Gastrocnemius medialis (tissue), 4 donors: ENCODE measurements around the gene ST8SIA1. TPM values are rescaled to one million over a fixed set of nuclear protein-coding genes. Genes with fewer than 3 reads are reported as not detected.

Source experiments
- ATAC-seq, 2 donors: fragments of 150-250 bp; one replicate each; pipeline ENCODE4 v1.9.1; 2016
- DNase-seq, 2 donors: peaks; one replicate each; pipeline ENCODE4 v3.0.0-alpha.2; 2019
- H3K27ac ChIP-seq, 4 donors: fragments of 200-600 bp; sonication (generic); 1 replicate in 1 of 4; 2 replicates in 3 of 4; pipeline ENCODE4 v1.5.1; 2016 to 2018; ENCODE audit warnings: mild to moderate bottlenecking in 2 of 4, moderate library complexity in 1 of 4
- H3K27me3 ChIP-seq, 3 donors: fragments of 200-600 bp; sonication (generic) in 2 of 3; 1 replicate in 1 of 3; 2 replicates in 2 of 3; pipeline versions ENCODE4 v1.5.1 to v1.6.0; 2016 to 2019; ENCODE audit warnings: mild to moderate bottlenecking in 1 of 3, moderate library complexity in 1 of 3
- H3K36me3 ChIP-seq, 2 donors: fragments of 200-600 bp; sonication (generic) in 1 of 2; one replicate each; pipeline ENCODE4 v1.5.1; 2017 to 2018
- H3K4me1 ChIP-seq, 2 donors: fragments of 200-600 bp; sonication (generic) in 1 of 2; one replicate each; pipeline ENCODE4 v1.5.1; 2016 to 2017; ENCODE audit warnings: mild to moderate bottlenecking in 2 of 2
- H3K4me3 ChIP-seq, 4 donors: fragments of 200-600 bp; sonication (generic) in 3 of 4; 1 replicate in 1 of 4; 2 replicates in 3 of 4; pipeline ENCODE4 v1.5.1; 2016 to 2019; ENCODE audit warnings: mild to moderate bottlenecking in 2 of 4
- H3K9me3 ChIP-seq, 3 donors: fragments of 200-600 bp; sonication (generic) in 2 of 3; 1 replicate in 1 of 3; 2 replicates in 2 of 3; pipeline ENCODE4 v1.5.1; 2016 to 2019
- POLR2A ChIP-seq, 2 donors: fragments of 450-650 bp; IDR thresholded peaks; one replicate each; pipeline ENCODE4 v1.6.1; 2017; ENCODE audit warnings: antibody characterized with exemption in 2 of 2, mild to moderate bottlenecking in 2 of 2, moderate library complexity in 2 of 2
- in situ Hi-C, 4 donors: fragments of 200-750 bp; cut with MboI; loops; one replicate each; pipeline versions ENCODE4 v1.15.0 to v1.8.0; 2017; ENCODE audit warnings: low sequenced_read_pairs in 4 of 4
- intact Hi-C: fragments of 100-400 bp; cut with DNase I; formaldehyde crosslinking; loops from one replicate; pipeline ENCODE4 v1.15.1; 2023; ENCODE audit warnings: low total_unique reads
- total RNA-seq, 4 donors: library from RNA; depleted of rRNA; stranded (reverse); fragments of >200 nt; gene quantifications; one replicate each; pipeline versions ENCODE4 v1.1.0 to v1.2.3, GENCODE V29; 2016
- TF ChIP-seq, protein P1 (sequence below), 5 experiments: fragments of 450-650 bp in 3 of 5; fragments of 200-600 bp in 2 of 5; sonication (generic) in 2 of 5; IDR thresholded peaks in 4 of 5; conservative IDR thresholded peaks in 1 of 5; 1 replicate in 4 of 5; 2 replicates in 1 of 5; pipeline ENCODE4 v1.5.1; 2016 to 2019; ENCODE audit warnings: antibody characterized with exemption in 5 of 5, mild to moderate bottlenecking in 3 of 5, moderate library complexity in 3 of 5

The ST8SIA1 gene
- total RNA-seq, 4 donors from 2014 or later: 0.17 to 2.5 (median 0.67) TPM

DNA sequence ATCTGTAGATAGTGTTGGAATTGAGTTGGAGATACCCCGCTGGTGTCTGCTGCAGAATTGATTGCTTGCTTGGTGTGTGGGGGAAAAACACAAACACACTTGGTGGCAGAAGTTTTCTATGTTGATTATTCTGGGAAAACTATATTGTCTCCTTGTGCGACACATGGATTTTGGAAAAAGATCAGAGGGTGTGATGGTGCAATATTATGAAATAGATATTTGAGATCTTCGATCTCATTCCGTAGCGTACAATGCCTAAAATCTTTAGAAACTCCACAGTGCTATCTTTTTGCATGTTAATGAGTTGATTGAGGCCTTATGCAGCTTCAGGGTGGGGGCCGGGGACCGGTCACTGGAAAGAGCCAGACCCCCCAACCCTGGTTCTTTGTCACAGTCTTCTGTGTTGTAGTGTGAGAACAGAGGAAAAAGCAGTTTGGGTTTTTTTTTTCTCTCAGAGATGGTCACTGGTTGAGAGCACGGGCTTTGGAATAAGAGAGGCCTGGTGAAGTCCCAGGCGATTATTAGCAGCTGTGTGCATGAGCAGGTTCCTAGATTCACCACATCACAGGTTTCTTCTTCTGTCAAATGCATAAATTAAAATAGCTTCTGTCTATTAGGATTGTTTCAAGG, 88.2 kb downstream of the ST8SIA1 start:
- Histone ChIP-seq H3K27ac (no peak overlapping the region), H3K4me1 (no peaks in the 10 kb centered on the region), H3K36me3 (no peaks in the 10 kb centered on the region), H3K4me3 (no peak overlapping the region), H3K9me3 (no peaks in the 10 kb centered on the region), H3K27me3 (no peaks in the 10 kb centered on the region)
- in situ Hi-C loops: no loop called here
- TF ChIP-seq, protein P1, sequence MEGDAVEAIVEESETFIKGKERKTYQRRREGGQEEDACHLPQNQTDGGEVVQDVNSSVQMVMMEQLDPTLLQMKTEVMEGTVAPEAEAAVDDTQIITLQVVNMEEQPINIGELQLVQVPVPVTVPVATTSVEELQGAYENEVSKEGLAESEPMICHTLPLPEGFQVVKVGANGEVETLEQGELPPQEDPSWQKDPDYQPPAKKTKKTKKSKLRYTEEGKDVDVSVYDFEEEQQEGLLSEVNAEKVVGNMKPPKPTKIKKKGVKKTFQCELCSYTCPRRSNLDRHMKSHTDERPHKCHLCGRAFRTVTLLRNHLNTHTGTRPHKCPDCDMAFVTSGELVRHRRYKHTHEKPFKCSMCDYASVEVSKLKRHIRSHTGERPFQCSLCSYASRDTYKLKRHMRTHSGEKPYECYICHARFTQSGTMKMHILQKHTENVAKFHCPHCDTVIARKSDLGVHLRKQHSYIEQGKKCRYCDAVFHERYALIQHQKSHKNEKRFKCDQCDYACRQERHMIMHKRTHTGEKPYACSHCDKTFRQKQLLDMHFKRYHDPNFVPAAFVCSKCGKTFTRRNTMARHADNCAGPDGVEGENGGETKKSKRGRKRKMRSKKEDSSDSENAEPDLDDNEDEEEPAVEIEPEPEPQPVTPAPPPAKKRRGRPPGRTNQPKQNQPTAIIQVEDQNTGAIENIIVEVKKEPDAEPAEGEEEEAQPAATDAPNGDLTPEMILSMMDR (IDR thresholded peaks at IDR 0.05 in 4 of 5, conservative IDR thresholded peaks at IDR 0.05 in 1 of 5): no peak
- TF ChIP-seq POLR2A (IDR thresholded peaks at IDR 0.05): no peak
- ATAC-seq (no peak), DNase-seq (no peak)
- intact Hi-C loops: no loop called here

DNA sequence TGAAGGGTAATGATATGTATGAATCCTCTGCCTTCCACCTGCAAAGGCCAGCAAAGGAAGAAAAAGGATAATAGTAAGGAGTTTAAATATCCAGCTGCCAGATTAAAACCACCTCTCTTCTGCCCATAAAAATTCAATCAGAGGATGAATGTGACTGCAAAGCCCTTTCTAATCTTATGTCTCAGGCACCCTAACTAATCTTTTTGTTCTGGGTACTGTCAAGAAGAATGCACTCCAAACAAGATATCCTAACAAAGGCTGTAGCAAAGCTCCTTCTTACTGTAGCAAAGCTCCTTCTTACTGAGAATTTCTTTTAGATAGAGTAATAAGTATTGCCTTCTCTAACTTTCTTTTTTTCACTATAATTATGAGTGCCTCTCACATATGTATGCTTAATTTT, 91.8 kb downstream of the ST8SIA1 start:
- intact Hi-C loops: no loop called here
- no peak for DNase-seq
- Histone ChIP-seq H3K36me3 (no peaks in the 10 kb centered on the region), H3K27me3 (no peaks in the 10 kb centered on the region), H3K27ac (no peak overlapping the region), H3K4me1 (no peaks in the 10 kb centered on the region), H3K9me3 (peaks cover 0 to 5% (median 0%) of the 10 kb centered on the region in 3 donors), H3K4me3 (no peak overlapping the region)
- ATAC-seq: no peak
- in situ Hi-C loops: no loop called here
- no peak for TF ChIP-seq POLR2A (IDR thresholded peaks at IDR 0.05)
- TF ChIP-seq, protein P1 (IDR thresholded peaks at IDR 0.05 in 4 of 5, conservative IDR thresholded peaks at IDR 0.05 in 1 of 5): no peak

DNA sequence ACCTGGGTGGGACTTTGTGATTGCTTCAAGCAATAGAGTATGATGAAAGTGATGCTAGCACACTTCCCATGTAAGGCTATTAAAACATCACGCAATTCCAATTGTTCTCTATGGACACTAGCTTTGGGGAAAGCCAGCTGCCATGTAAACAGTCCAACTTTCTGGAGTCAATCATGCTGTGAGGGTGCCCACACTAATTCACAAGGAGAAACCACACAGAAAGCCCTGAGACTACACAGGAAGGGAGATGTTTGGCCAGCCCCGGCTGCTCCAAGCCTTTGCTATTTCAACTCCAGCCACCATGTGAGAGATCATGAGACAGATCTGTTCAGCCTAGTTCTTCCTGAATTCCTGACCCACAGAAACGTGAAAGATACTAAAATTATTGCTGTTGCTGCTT, 96.3 kb downstream of the ST8SIA1 start:
- in situ Hi-C loops (no loop called here), intact Hi-C loops (no loop called here)
- DNase-seq (no peak), ATAC-seq (no peak)
- peaks cover 0 to 5% (median 0%) of the 10 kb centered on the region in 3 donors for H3K9me3 ChIP-seq
- H3K27ac ChIP-seq: no peak overlapping the region
- no peak overlapping the region for H3K4me3 ChIP-seq
- H3K27me3 ChIP-seq: no peaks in the 10 kb centered on the region
- H3K36me3 ChIP-seq: no peaks in the 10 kb centered on the region
- H3K4me1 ChIP-seq: no peaks in the 10 kb centered on the region
- no peak for TF ChIP-seq POLR2A (IDR thresholded peaks at IDR 0.05)
- TF ChIP-seq, protein P1 (IDR thresholded peaks at IDR 0.05 in 4 of 5, conservative IDR thresholded peaks at IDR 0.05 in 1 of 5): no peak

DNA sequence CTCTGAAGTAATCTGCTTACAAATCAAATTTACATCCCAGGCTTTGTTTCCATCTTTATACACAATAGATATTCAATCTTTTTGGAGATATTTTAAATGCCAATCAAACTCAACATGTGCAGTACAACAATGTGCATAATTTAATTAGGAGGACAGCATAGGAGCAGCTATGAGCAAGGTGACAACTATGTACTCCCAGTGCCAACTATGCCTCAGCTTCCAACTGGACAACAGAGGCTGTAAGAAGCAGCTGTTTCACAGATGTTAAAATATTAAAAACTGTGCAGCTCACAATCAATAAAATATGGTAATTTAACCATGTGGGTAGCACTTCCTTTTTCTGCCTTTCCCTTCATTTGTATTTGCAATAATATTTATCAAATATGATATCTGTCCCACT, 99.9 kb downstream of the ST8SIA1 start:
- Histone ChIP-seq H3K4me1 (no peaks in the 10 kb centered on the region), H3K27me3 (no peaks in the 10 kb centered on the region), H3K36me3 (no peaks in the 10 kb centered on the region), H3K27ac (no peak overlapping the region), H3K4me3 (no peak overlapping the region), H3K9me3 (peaks cover 0 to 5% (median 0%) of the 10 kb centered on the region in 3 donors)
- intact Hi-C loops (no loop called here), in situ Hi-C loops (no loop called here)
- ATAC-seq (no peak), DNase-seq (no peak)
- no peak for TF ChIP-seq POLR2A (IDR thresholded peaks at IDR 0.05)
- TF ChIP-seq, protein P1 (IDR thresholded peaks at IDR 0.05 in 4 of 5, conservative IDR thresholded peaks at IDR 0.05 in 1 of 5): no peak

DNA sequence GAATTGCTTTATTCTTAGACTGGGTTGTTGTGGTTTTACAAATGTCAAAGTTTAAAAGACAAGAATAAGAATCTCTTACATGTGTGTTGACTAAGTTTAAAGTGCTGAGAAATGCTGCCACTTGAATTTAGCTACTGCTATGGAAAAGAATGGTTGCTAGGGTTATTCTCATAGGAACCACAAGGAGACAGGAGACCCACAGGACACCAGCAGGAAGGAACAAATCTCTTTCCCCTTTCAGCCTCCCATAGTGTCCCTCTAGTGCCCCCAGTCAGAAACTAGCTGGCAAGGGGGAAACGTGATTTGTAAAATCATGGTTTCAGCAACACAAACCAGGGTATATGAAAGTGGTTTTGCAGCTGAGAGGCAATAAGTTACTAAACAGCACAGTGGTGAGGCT, 102.7 kb downstream of the ST8SIA1 start:
- no peak for DNase-seq
- H3K36me3 ChIP-seq: no peaks in the 10 kb centered on the region
- H3K27ac ChIP-seq: no peak overlapping the region
- H3K9me3 ChIP-seq: no peaks in the 10 kb centered on the region
- no peak for ATAC-seq
- H3K27me3 ChIP-seq: no peaks in the 10 kb centered on the region
- in situ Hi-C loops: no loop called here
- no peaks in the 10 kb centered on the region for H3K4me1 ChIP-seq
- intact Hi-C loops: no loop called here
- no peak overlapping the region for H3K4me3 ChIP-seq
- TF ChIP-seq, protein P1 (IDR thresholded peaks at IDR 0.05 in 4 of 5, conservative IDR thresholded peaks at IDR 0.05 in 1 of 5): no peak
- TF ChIP-seq POLR2A (IDR thresholded peaks at IDR 0.05): no peak
